ENCODE results near the gene MSH5. TPM values are rescaled to one million over a fixed set of nuclear protein-coding genes. Genes with fewer than 3 reads are reported as not detected.
A peak's percentile ranks its signal among the peaks of the same experiment; 100 is the strongest.

Gene MSH5
- total RNA-seq, 1 experiment from 2014 or later, result 43.1 TPM

DNA sequence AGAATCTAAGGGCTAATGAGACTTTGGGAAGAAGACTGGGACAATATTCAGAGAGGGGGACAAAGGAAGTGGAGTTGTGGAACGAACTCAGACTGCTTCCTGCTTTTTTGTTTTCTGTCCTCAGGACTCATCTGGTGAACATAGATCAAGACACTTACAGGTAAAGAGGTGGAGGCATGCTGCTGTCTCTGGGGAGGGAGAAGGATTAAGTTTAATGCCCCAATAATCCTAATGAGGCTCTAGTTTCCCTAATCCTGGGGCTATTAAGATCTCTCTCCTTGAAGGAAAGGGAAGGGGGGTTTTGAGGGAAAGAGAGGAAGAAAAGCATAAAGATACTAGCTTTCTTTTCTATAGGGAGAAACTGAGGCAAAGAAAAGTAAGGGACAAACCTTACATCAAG is 4.6 kb downstream of the MSH5 start:
- ChIA-PET CTCF (interaction anchor here (0.6 to 1.4 kb wide), 2 partner anchors 26 to 55 kb away, joined by 3 to 4 read pairs; no protein-coding TSS in a partner anchor), POLR2A (no interaction called here)
- peaks cover 25% of the 10 kb centered on the region for H3K36me3 Mint-ChIP-seq
- peak overlapping the region; percentile 83 for H3K27ac Mint-ChIP-seq
- no peak overlapping the region for H3K4me3 Mint-ChIP-seq
- H3K27me3 Mint-ChIP-seq (ENCODE audit: low read depth), result no peaks in the 10 kb centered on the region; the same call in 1 of the 2 replicates
- no peak for DNase-seq (ENCODE audit: low spot score)
- TF ChIP-seq, protein P1, sequence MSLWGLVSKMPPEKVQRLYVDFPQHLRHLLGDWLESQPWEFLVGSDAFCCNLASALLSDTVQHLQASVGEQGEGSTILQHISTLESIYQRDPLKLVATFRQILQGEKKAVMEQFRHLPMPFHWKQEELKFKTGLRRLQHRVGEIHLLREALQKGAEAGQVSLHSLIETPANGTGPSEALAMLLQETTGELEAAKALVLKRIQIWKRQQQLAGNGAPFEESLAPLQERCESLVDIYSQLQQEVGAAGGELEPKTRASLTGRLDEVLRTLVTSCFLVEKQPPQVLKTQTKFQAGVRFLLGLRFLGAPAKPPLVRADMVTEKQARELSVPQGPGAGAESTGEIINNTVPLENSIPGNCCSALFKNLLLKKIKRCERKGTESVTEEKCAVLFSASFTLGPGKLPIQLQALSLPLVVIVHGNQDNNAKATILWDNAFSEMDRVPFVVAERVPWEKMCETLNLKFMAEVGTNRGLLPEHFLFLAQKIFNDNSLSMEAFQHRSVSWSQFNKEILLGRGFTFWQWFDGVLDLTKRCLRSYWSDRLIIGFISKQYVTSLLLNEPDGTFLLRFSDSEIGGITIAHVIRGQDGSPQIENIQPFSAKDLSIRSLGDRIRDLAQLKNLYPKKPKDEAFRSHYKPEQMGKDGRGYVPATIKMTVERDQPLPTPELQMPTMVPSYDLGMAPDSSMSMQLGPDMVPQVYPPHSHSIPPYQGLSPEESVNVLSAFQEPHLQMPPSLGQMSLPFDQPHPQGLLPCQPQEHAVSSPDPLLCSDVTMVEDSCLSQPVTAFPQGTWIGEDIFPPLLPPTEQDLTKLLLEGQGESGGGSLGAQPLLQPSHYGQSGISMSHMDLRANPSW (CRISPR knock-in tag; conservative IDR thresholded peaks at IDR 0.05; ENCODE audit: low read depth), result no peak
- TF ChIP-seq JUN (CRISPR knock-in tag; IDR thresholded peaks at IDR 0.05) (no peak), TEAD4 (CRISPR knock-in tag; IDR thresholded peaks at IDR 0.05) (no peak), RELA (CRISPR knock-in tag; IDR thresholded peaks at IDR 0.05; ENCODE audit: borderline replicate concordance) (no peak), NFATC4 (CRISPR knock-in tag; IDR thresholded peaks at IDR 0.05) (no peak), ZNF219 (CRISPR knock-in tag; IDR thresholded peaks at IDR 0.05; ENCODE audit: borderline replicate concordance) (no peak), ZNF396 (CRISPR knock-in tag; IDR thresholded peaks at IDR 0.05; ENCODE audit: borderline replicate concordance) (no peak), NR2C2 (CRISPR knock-in tag; IDR thresholded peaks at IDR 0.05) (no peak), SMAD3 (CRISPR knock-in tag; IDR thresholded peaks at IDR 0.05; ENCODE audit: borderline replicate concordance) (no peak)
- TF ChIP-seq, protein P2, sequence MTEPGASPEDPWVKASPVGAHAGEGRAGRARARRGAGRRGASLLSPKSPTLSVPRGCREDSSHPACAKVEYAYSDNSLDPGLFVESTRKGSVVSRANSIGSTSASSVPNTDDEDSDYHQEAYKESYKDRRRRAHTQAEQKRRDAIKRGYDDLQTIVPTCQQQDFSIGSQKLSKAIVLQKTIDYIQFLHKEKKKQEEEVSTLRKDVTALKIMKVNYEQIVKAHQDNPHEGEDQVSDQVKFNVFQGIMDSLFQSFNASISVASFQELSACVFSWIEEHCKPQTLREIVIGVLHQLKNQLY (CRISPR knock-in tag; IDR thresholded peaks at IDR 0.05), result no peak
- TF ChIP-seq, protein P3, sequence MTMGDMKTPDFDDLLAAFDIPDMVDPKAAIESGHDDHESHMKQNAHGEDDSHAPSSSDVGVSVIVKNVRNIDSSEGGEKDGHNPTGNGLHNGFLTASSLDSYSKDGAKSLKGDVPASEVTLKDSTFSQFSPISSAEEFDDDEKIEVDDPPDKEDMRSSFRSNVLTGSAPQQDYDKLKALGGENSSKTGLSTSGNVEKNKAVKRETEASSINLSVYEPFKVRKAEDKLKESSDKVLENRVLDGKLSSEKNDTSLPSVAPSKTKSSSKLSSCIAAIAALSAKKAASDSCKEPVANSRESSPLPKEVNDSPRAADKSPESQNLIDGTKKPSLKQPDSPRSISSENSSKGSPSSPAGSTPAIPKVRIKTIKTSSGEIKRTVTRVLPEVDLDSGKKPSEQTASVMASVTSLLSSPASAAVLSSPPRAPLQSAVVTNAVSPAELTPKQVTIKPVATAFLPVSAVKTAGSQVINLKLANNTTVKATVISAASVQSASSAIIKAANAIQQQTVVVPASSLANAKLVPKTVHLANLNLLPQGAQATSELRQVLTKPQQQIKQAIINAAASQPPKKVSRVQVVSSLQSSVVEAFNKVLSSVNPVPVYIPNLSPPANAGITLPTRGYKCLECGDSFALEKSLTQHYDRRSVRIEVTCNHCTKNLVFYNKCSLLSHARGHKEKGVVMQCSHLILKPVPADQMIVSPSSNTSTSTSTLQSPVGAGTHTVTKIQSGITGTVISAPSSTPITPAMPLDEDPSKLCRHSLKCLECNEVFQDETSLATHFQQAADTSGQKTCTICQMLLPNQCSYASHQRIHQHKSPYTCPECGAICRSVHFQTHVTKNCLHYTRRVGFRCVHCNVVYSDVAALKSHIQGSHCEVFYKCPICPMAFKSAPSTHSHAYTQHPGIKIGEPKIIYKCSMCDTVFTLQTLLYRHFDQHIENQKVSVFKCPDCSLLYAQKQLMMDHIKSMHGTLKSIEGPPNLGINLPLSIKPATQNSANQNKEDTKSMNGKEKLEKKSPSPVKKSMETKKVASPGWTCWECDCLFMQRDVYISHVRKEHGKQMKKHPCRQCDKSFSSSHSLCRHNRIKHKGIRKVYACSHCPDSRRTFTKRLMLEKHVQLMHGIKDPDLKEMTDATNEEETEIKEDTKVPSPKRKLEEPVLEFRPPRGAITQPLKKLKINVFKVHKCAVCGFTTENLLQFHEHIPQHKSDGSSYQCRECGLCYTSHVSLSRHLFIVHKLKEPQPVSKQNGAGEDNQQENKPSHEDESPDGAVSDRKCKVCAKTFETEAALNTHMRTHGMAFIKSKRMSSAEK (CRISPR knock-in tag; IDR thresholded peaks at IDR 0.05; ENCODE audit: borderline replicate concordance), result no peak
- peaks cover 17% of the 10 kb centered on the region for H3K4me1 Mint-ChIP-seq
- no peak for ATAC-seq
- no peaks in the 10 kb centered on the region for H3K9me3 Mint-ChIP-seq

DNA sequence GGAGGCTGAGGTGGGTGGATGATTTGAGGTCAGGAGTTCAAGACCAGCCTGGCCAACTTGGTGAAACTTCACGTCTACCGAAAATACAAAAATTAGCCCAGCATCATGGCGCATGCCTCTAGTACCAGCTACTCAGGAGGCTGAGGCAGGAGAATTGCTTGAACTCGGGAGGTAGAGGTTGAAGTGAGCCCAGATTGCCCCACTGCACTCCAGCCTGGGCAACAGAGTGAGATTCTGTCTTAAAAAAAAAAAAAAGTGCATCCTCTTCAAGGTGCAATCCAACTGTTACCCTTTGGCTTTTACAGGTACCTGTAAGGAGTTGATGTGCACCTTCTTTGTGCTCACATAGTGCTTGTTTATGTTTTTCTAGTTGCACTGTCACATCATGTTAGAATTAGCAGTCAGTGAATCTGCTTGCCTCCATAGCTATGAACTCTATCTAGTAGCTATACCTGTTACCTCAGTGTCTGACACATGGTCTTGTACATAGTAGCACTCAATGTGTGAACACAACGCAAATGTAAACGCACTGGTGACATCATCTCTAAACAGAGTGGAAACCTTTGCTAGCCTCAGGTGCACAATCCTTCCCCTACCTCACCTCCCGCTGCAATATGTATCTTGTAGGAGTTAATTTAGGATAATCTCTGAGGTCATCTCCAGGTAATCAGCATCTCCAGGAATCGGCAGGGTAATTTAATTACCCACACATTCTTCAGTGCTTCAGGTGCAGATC is 9.7 kb downstream of the MSH5 start:
- ATAC-seq, result no peak
- Mint-ChIP-seq H3K27me3 (ENCODE audit: low read depth) (no peaks in the 10 kb centered on the region; the same call in 1 of the 2 replicates), H3K4me3 (no peak overlapping the region), H3K9me3 (no peaks in the 10 kb centered on the region), H3K4me1 (peaks cover 7% of the 10 kb centered on the region), H3K27ac (no peak overlapping the region), H3K36me3 (peaks cover 13% of the 10 kb centered on the region)
- TF ChIP-seq, protein P3 (CRISPR knock-in tag; IDR thresholded peaks at IDR 0.05; ENCODE audit: borderline replicate concordance), result no peak
- TF ChIP-seq KAT7 (CRISPR knock-in tag; IDR thresholded peaks at IDR 0.05; ENCODE audit: borderline replicate concordance) (no peak), SP1 (CRISPR knock-in tag; conservative IDR thresholded peaks at IDR 0.05) (no peak), GRHL2 (CRISPR knock-in tag; IDR thresholded peaks at IDR 0.05; ENCODE audit: insufficient replicate concordance, severe bottlenecking) (no peak), JAZF1 (CRISPR knock-in tag; IDR thresholded peaks at IDR 0.05) (no peak), FOXJ3 (CRISPR knock-in tag; IDR thresholded peaks at IDR 0.05; ENCODE audit: borderline replicate concordance) (no peak), TEAD4 (CRISPR knock-in tag; IDR thresholded peaks at IDR 0.05) (no peak), FOXP1 (CRISPR knock-in tag; IDR thresholded peaks at IDR 0.05; ENCODE audit: borderline replicate concordance) (no peak)
- TF ChIP-seq, protein P2 (CRISPR knock-in tag; IDR thresholded peaks at IDR 0.05), result no peak
- TF ChIP-seq, protein P4, sequence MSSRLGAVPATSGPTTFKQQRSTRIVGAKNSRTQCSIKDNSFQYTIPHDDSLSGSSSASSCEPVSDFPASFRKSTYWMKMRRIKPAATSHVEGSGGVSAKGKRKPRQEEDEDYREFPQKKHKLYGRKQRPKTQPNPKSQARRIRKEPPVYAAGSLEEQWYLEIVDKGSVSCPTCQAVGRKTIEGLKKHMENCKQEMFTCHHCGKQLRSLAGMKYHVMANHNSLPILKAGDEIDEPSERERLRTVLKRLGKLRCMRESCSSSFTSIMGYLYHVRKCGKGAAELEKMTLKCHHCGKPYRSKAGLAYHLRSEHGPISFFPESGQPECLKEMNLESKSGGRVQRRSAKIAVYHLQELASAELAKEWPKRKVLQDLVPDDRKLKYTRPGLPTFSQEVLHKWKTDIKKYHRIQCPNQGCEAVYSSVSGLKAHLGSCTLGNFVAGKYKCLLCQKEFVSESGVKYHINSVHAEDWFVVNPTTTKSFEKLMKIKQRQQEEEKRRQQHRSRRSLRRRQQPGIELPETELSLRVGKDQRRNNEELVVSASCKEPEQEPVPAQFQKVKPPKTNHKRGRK (CRISPR knock-in tag; IDR thresholded peaks at IDR 0.05; ENCODE audit: borderline replicate concordance), result no peak
- POLR2A ChIA-PET, result no interaction called here
- CTCF ChIA-PET, result interaction anchor here (0.6 kb wide), 1 partner anchor 13 kb away, joined by 3 read pairs; the partner anchor contains the start of gene SAPCD1
- no peak for DNase-seq (ENCODE audit: low spot score)

Measured in WTC11 (cell line).